NT2/D1 (cell line): ENCODE data around the gene GOLGA8H.
"Not testable (repeated sequence)": the region's sequence is repeated elsewhere in the genome, so short reads cannot be mapped to it uniquely, and the experiment has no call there.

Source experiments
- SUZ12 ChIP-seq: IDR thresholded peaks from 2 replicates; pipeline ENCODE4 v1.6.1; 2011; ENCODE audit not compliant: insufficient read length, insufficient read depth; ENCODE audit errors: extremely low read depth
- YY1 ChIP-seq: IDR thresholded peaks from 2 replicates; pipeline ENCODE4 v1.6.1; 2011; ENCODE audit not compliant: insufficient read length, insufficient read depth

GRCh38 chr15:30598953-30599352, 4.9 kb upstream of the GOLGA8H start:
- TF ChIP-seq YY1, SUZ12: not testable (repeated sequence)
